GM18861 (cell line): ENCODE measurements around the gene GEMIN4.
"Not testable (repeated sequence)": the region's sequence is repeated elsewhere in the genome, so short reads cannot be mapped to it uniquely, and the experiment has no call there.

Experiments
- ATAC-seq: cut with Tn5 transposase; IDR thresholded peaks from one replicate; pipeline ENCODE4 v1.9.1; 2021; ENCODE audit not compliant: unreplicated experiment

Gene GEMIN4

DNA sequence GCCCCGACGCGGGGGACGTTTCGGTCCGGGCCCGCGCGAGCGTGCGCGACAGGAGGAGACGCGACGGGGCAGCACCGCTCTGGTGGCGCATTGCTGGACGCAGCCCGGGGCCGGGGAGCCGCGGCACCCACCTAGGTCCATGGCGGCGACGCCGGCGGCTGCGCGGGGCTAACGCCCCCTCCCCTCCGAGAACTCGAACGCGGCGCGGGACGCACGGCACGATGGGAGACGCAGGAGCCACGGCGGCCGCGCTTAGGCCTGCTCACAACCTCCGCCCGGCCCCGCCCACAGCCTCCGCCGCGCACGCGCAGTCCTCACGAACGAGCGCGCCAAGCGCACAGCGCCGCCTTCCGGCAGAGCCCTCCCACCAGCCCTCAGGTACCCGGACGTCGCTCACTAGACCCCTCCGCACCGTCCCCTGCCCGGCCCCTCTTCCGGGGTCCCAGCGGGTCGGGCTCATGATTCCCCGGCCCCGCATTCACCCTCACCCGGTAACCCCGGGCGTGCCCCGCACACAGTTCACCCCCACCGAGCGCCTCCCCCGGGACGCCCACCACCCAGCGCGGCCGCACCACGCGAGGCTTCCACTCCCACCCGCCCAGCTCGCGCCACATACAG, at the start of gene GEMIN4:
GEMIN4 (minus strand) TSS at position 263 of the 618 bp plus-strand sequence; CDS start at position 141, 122 bp downstream.
- peak; percentile 78 for ATAC-seq

DNA sequence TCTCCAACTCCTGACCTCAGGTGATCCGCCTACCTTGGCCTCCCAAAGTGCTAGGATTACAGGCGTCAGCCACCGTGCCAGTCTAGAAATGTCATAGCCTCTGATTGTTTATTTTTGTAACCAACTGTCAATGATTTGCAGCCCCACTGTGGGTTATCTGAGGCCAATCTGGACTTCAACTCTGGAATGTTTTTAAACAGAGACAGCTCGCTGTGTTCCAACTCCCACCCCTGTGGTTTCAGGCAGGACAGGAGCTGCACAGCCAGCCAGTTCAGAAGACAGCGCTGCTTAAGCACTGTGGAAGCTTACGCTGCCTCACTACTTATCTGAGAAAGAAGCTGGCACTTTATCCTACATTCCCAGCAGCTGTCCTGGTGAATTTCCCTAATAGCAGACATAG, 49.6 kb upstream of the GEMIN4 start:
- ATAC-seq: no peak

GRCh38 chr17:800446-801242, 48.6 kb upstream of the GEMIN4 start:
- ATAC-seq: no peak

GRCh38 chr17:799261-799660, 47.2 kb upstream of the GEMIN4 start:
- ATAC-seq: no peak

DNA sequence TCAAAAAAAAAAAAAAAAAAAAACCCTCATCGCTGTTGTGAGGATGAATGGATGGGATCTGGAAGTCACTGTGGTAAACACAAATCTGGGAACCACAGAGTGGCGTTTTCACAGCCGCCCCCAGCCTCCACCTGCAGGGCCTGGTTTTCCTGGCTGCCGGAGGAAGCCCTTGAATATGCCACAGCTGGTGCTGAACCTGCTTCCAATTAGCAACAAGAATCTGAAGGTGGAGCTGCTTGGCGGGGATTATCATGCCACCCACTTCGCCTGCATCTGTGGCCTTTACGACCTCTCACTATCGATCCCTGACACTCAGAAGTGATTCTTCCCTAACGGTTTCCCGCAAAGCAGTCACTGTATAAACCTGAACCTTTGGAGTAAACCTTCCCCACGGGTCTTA, 46.2 kb upstream of the GEMIN4 start:
- ATAC-seq: no peak

DNA sequence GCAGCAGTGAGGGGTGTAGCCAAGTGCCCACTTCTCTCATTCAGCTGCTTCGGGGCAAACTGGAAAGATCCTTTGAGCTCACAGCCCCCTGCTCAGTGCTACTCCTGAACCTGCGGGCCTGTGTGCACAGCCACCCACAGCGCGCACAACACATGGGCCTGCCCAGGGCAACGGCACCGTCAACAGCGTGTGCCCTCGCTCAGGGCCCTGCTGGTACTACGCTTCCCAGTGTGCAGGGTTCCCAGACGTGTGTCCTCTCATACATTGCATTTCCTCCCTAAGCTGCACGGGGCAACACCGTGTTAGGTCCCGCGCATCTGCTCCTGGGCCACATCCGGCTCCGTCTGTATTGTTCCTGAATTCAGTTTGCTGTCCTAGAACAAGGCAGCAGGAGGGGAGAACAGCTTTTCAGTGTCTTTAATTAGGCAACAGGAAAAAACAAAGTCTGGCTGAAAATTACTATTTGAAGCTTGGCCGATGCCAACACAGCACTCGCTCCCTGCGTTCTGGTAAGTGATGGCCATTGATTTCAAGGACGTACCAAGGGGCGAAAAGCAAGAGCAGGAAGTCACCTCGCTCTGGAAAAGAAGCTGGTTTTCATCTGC, 45.3 kb upstream of the GEMIN4 start:
- no peak for ATAC-seq

DNA sequence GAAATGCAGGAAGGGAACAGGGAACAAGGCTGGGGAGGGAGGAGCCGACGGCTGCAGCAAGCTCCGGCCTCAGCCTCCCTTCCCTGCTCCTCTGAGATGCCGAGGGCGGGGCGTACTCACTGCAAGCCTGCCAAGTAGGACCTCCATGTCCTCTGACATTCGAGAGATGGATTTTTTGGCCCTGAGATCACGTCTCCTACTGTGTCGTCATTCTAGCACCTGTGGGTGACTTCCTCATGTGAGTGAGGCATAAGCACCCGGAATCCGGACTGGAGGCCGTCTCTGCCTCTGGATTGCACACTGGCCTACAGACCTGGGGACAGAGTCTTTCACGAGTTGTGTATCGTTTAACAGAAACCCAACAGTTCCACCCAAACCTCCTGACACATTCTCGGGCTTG, 44.5 kb upstream of the GEMIN4 start:
- ATAC-seq: no peak

- ATAC-seq: no peak
These were observed 43.7 kb upstream of the GEMIN4 start for GRCh38 chr17:795721-796120.

GRCh38 chr17:795276-795675, 43.2 kb upstream of the GEMIN4 start:
- no peak for ATAC-seq

DNA sequence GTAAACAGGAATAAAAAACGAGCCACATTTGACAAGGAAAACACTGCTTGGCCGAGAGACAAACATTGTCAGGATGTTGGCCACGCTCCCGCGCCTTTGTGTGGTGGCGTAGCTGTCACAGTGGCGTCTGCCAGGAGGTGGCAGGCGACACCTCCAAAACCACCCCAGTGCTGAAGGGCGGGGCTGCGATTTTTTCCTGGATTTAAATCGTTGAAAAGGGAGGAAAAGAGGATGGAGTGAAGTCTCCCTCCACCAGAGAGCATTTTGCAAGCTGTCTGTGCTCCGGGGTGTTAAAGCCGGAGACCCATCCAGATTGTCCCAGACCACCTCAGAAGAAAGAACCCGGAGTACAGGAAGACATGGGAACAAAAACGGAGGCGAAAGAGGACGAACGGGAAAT, 42.8 kb upstream of the GEMIN4 start:
- ATAC-seq: no peak

DNA sequence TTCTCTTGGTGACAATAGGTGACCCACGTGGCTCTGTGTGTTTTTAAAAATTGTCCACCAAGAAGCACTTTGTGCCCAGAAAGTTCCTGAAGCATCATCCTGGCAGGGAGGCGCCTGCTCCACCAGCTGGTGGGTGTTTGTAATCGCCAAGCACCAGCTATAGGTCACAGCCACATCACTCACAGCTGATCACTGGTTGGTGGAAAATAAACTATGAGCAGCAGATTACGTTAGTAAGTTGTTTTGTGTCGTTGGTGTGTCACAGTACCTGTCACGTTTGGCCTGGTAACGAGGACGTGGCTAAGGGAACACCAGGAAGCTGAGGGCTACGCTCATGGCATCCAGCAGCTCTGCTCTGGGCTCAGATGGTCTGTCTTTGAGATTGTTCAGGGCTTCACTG, 40.2 kb upstream of the GEMIN4 start:
- ATAC-seq: no peak

- no peak for ATAC-seq
These were observed 39.8 kb upstream of the GEMIN4 start for GRCh38 chr17:791829-792228.

- ATAC-seq: not testable (repeated sequence)
These were observed 38.8 kb upstream of the GEMIN4 start for GRCh38 chr17:790874-791247.

- not testable (repeated sequence) for ATAC-seq
These were observed 38.1 kb upstream of the GEMIN4 start for GRCh38 chr17:789931-790873.

DNA sequence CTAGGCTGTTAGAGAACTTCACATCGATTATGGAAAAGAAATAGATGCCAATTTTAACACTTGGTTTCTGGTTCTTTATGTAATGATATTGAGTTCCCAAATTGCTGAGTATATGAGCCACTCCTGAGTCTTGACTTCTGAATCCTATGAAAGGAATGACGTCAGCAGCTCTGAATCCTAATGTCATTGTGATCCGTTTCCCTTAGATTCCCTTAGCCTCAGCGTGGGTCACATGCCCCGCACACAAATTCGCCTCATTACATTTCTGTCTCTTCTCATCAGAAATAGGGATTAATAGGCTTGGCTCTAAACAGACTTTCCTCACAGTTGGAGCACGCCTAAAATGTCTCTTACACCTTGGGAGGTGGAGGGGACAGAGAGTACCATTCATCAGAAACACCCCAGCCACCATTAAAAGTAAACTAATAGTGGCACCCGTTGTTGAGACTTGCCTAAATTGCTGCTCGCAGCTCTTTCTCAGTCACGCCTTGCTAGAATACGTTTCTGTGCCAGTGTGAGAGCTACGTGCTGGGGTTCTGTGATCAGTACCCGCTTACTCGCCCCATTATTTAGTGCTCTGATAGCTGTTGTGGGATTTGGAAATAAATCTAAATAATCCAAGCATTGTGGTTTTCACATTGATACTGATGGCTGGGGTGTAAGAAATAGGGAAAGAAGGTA, 37.2 kb upstream of the GEMIN4 start:
- ATAC-seq: no peak

- ATAC-seq: no peak
These were observed 36.5 kb upstream of the GEMIN4 start for GRCh38 chr17:788551-788950.

DNA sequence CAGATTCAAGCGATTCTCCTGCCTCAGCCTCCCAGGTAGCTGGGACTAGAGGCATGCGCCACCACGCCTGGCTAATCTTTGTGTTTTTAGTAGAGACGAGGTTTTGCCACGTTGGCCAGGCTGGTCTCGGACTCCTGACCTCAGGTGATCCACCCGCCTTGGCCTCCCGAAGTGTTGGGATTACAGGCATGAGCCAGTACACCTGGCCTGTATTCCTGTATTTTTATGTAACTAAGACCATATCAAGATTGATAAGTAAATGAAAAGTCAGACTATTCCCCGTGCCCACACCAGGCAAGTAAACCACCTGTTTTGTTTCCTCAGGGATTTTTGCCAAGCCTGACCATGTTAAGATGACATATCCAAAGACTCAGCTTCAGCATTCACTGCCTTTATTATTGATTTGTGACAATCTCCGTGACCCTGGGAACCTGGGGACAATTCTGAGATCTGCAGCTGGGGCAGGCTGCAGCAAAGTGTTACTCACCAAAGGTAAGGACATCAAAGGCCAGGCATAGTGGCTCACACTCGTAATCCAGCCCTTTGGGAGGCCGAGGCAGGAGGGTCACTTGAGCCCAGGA, 35.7 kb upstream of the GEMIN4 start:
- no peak for ATAC-seq

DNA sequence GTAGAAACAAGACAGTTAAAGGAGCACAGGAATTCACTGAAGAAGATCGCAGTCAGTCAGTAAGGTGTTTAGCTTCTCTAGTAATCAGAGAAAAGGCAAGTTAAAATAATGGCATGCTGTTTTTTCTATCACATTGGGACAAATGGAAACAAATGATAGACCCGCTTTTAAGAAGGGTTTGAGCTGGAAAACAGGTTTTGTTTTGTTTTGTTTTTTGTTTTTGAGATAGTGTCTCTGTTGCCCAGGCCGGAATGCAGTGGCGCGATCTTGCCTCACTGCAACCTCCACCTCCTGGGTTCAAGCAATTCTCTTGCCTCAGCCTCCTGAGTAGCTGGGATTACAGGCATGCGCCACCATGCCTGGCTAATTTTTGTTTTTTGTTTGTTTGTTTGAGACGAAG, 33.8 kb upstream of the GEMIN4 start:
- ATAC-seq: not testable (repeated sequence)

DNA sequence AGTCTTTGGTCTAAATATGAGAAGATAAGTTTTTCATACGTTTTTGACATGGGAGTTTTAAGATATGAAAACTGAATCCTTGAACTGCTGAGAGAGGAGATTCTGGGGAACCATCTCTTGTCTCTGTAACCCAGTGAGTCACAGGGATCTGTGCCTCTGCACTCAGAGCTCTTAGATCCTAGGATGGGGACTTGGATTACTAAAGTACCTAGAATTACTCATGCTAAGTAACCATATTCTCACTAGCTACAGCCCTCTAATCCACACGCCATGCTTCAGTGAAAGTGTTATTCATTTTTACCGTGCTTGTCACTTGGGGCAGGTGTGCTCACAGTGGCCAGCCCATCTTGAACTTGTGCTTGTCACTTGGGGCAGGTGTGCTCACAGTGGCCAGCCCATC, 32.1 kb upstream of the GEMIN4 start:
- no peak for ATAC-seq
